Measurements from ENCODE around the gene GAPDHS.

DNA sequence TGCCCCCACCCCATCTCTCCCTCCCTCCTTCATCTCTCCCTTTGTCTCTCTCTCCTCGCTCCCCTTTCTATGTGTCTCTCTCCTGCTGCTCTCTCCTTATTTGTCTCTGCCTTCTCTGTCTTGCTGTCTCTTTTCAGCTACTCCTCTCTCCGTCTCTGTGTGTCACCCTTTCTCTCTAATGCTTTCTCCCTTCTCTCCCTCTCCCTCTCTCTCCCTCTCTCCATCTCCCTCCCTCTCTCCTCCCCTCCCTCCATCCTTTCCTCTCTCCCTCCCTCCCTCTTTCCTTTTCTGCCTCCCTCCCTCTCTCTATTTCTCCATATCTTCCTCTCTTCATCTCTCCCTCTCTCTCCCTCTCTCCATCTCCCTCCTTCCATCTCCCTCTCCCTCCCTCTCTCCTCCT, 29.5 kb downstream of the GAPDHS start:
- TF ChIP-seq EZH2 (IDR thresholded peaks at IDR 0.05; ENCODE audit: borderline replicate concordance, low read depth, low read length, poor library complexity, severe bottlenecking), result no peak
- TF ChIP-seq, protein P1, sequence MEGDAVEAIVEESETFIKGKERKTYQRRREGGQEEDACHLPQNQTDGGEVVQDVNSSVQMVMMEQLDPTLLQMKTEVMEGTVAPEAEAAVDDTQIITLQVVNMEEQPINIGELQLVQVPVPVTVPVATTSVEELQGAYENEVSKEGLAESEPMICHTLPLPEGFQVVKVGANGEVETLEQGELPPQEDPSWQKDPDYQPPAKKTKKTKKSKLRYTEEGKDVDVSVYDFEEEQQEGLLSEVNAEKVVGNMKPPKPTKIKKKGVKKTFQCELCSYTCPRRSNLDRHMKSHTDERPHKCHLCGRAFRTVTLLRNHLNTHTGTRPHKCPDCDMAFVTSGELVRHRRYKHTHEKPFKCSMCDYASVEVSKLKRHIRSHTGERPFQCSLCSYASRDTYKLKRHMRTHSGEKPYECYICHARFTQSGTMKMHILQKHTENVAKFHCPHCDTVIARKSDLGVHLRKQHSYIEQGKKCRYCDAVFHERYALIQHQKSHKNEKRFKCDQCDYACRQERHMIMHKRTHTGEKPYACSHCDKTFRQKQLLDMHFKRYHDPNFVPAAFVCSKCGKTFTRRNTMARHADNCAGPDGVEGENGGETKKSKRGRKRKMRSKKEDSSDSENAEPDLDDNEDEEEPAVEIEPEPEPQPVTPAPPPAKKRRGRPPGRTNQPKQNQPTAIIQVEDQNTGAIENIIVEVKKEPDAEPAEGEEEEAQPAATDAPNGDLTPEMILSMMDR (conservative IDR thresholded peaks at IDR 0.05; ENCODE audit: low read depth, low read length), result no peak

Measured in A673 (cell line).